Brain microvascular endothelial cell (primary cell): ENCODE measurements around the gene UNC5CL.

Experiments used
- DNase-seq: peaks from one replicate; pipeline ENCODE4 v3.0.0-alpha.2; 2020
- H3K27ac ChIP-seq: fragments of 250-450 bp; sonication (Bioruptor Pico); 2 replicates; pipeline ENCODE4 v1.5.1; 2020; ENCODE audit warnings: mild to moderate bottlenecking, moderate library complexity
- H3K27me3 ChIP-seq: fragments of 250-450 bp; sonication (Bioruptor Pico); replicated peaks from 2 replicates; pipeline ENCODE4 v1.5.1; 2020; ENCODE audit warnings: mild to moderate bottlenecking
- H3K36me3 ChIP-seq: fragments of 250-450 bp; sonication (Bioruptor Pico); replicated peaks from 2 replicates; pipeline ENCODE4 v1.5.1; 2020; ENCODE audit warnings: mild to moderate bottlenecking
- H3K4me3 ChIP-seq: 2 replicates; pipeline ENCODE4 v1.5.1; 2011; ENCODE audit warnings: low read depth, mild to moderate bottlenecking, control low read depth, low read length, moderate library complexity
- in situ Hi-C: cut with HindIII; loops from 2 replicates; pipeline ENCODE4 v1.10.0; 2017; ENCODE audit warnings: low sequenced_read_pairs, low pct_ligation_motif_present
- TF ChIP-seq, protein P1 (sequence below): IDR thresholded peaks from 2 replicates; pipeline ENCODE4 v1.5.1; 2011; ENCODE audit warnings: low read depth, mild to moderate bottlenecking, moderate library complexity, low read length, control low read depth, inconsistent platforms; ENCODE audit errors: missing control alignments

UNC5CL gene

DNA sequence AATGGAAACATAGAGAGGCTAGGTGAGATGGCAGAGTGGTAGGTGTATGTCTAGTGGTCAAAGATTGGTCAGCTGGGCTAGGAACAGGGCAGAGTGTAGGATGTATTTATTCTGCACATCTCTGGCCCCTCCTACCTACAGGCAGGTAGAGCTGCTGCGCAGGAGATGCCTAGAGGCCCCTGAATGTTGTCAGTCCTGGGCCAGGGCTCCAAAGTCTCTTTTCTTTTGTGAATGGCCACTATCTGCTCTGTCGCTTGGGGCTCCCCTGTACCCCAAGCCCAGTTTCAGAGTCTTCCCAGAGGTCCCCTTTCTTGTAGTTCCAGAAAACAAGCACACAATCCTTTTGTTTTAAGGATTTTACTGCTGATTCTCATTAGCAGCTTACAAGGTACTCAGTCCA lies 8.3 kb upstream of the UNC5CL start:
- TF ChIP-seq, protein P1, sequence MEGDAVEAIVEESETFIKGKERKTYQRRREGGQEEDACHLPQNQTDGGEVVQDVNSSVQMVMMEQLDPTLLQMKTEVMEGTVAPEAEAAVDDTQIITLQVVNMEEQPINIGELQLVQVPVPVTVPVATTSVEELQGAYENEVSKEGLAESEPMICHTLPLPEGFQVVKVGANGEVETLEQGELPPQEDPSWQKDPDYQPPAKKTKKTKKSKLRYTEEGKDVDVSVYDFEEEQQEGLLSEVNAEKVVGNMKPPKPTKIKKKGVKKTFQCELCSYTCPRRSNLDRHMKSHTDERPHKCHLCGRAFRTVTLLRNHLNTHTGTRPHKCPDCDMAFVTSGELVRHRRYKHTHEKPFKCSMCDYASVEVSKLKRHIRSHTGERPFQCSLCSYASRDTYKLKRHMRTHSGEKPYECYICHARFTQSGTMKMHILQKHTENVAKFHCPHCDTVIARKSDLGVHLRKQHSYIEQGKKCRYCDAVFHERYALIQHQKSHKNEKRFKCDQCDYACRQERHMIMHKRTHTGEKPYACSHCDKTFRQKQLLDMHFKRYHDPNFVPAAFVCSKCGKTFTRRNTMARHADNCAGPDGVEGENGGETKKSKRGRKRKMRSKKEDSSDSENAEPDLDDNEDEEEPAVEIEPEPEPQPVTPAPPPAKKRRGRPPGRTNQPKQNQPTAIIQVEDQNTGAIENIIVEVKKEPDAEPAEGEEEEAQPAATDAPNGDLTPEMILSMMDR: no peak
- no peak for DNase-seq
- Histone ChIP-seq H3K36me3 (no peaks in the 10 kb centered on the region), H3K4me3 (no peak overlapping the region), H3K27ac (no peak overlapping the region), H3K27me3 (no peaks in the 10 kb centered on the region)
- in situ Hi-C loops: no loop called here

DNA sequence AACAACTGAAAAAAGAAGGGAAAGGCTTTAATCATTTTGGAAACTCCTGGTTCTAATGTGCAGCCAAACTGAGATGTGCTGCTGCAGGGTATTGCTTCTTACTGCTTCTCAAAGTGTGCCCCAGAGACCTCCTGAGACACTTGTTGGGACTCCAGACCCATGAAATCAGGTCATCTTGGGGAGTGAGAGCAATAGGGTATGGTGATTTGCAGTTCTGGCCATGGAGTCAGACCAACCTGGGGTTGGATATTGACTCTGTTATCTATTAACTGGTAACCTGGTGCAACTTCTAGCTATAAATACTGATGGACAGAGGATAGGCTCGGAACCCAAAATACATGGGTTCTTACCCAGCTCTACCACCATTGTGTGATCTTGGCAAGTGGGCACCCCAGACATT lies 7.1 kb upstream of the UNC5CL start:
- H3K27me3 ChIP-seq: no peaks in the 10 kb centered on the region
- no peak overlapping the region for H3K27ac ChIP-seq
- TF ChIP-seq, protein P1: no peak
- H3K36me3 ChIP-seq: no peaks in the 10 kb centered on the region
- no peak for DNase-seq
- in situ Hi-C loops: no loop called here
- no peak overlapping the region for H3K4me3 ChIP-seq

DNA sequence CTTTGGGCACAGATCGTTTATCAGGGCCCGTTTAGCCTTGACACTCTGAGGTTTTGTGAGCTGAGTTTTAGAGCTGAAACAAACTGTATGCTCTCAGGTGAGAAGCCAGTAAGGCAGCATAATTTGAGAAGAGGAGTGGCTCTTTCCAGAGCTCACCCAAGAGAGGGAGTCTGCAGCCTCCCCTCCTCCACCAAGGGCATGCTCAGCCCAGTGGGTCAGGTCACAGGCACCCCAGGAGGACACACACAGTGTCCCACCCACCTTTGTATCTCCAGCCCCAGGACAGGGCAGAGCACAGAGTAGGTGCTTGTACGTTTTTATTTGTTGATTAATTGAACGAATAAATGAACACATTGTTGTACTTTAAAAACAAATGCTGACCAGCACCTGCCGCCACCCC lies 6.6 kb upstream of the UNC5CL start:
- TF ChIP-seq, protein P1: no peak
- in situ Hi-C loops: no loop called here

GRCh38 chr6:41043151-41043550 lies 4.1 kb upstream of the UNC5CL start:
- Histone ChIP-seq H3K27me3 (no peaks in the 10 kb centered on the region), H3K4me3 (no peak overlapping the region), H3K36me3 (no peaks in the 10 kb centered on the region), H3K27ac (no peak overlapping the region)
- in situ Hi-C loops: no loop called here
- TF ChIP-seq, protein P1: no peak
- no peak for DNase-seq

More for the DNA sequence above, 6.6 kb upstream of the UNC5CL start:
- H3K36me3 ChIP-seq: no peaks in the 10 kb centered on the region
- H3K4me3 ChIP-seq: no peak overlapping the region
- H3K27me3 ChIP-seq: no peaks in the 10 kb centered on the region
- H3K27ac ChIP-seq: no peak overlapping the region
- DNase-seq: no peak

DNA sequence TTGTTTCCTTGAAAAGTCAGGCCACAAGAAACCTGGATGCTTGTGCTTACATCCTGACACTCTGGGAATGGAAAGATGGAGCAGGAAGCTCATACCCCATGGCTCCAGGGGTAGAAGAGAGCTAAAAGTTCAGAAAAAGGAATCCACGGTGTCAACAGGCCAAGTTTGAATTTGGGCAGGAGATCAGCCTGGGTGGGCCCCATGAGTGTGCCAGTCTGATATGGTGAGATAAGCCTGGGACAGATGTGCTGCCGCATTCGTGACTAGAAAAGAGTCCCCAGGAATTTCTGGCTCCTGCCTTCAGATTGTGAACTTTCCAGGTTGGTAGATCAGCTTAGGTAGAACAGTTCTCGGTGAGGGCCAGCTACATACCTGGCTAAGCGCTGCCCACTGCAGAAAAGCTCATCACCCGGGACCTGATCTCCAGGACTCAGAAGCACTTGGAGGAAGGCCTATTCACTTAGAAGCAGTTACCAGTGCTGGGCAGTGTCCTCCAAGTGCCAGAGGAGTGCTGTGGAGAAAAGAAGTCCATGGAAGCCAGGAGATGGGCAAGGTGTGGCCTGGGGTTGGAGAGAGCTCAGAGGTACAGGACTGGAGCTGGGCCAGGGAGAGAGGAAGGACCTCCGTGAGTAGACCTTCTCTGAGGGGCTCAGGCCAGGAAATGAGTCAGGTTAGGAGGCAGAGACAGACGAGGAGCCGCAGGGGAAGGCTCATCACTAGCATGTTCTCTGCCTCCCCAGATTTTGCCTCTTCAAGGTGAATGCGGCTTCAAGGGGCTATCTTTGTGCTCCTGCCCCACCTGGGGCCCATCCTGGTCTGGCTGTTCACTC lies 3.4 kb upstream of the UNC5CL start, which contains the start of gene TSPO2:
TSPO2 (plus strand) TSS at position 242 of the 830 bp plus-strand sequence; CDS start at position 761, 519 bp downstream.
- no peak within 1 kb of the TSS for H3K27ac ChIP-seq
- no peaks in the 10 kb centered on the region for H3K27me3 ChIP-seq
- DNase-seq: no peak
- in situ Hi-C loops: no loop called here
- H3K36me3 ChIP-seq: no peaks in the 10 kb centered on the region
- H3K4me3 ChIP-seq: no peak within 1 kb of the TSS
- TF ChIP-seq, protein P1: no peak
